ENCODE results near the gene MRPL49.

DNA sequence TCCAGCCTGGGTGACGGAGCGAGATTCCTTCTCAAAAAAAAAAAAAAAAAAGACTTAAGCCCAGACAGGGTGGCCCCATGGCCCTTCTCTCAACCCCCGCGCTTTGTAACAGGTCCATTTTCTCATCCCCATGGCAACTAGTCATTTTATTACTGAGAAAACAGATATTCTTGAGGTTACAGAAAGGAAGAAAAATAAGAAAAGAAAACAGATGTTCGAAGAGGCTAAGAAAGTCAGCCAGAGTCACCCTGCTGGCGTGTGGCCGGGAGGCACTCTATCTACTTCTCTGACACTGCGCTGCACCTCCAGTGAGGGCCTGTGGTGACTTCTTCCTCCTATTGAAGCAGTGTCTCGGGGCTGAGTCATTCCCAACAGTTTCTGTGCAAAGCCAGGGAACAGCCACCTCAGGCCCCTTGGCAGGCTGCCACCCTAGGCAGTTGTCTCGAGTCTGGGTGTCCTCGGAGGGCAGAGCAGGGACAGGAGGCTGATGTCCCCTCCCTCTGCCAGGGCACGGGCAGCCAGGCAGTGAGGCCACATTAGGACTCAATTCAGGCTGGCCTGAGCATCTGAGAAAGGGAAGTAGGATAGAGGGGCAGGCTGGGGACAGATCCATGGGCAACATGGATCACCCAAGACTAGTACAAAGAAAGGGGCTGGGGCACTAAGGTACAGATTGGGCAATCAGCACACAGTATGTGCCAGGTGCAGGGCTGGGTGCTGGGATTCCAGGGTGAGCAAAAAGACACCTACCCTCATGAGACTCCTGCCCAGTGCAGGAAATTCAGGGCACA, 28.6 kb downstream of the MRPL49 start:
- TF ChIP-seq, protein P1, sequence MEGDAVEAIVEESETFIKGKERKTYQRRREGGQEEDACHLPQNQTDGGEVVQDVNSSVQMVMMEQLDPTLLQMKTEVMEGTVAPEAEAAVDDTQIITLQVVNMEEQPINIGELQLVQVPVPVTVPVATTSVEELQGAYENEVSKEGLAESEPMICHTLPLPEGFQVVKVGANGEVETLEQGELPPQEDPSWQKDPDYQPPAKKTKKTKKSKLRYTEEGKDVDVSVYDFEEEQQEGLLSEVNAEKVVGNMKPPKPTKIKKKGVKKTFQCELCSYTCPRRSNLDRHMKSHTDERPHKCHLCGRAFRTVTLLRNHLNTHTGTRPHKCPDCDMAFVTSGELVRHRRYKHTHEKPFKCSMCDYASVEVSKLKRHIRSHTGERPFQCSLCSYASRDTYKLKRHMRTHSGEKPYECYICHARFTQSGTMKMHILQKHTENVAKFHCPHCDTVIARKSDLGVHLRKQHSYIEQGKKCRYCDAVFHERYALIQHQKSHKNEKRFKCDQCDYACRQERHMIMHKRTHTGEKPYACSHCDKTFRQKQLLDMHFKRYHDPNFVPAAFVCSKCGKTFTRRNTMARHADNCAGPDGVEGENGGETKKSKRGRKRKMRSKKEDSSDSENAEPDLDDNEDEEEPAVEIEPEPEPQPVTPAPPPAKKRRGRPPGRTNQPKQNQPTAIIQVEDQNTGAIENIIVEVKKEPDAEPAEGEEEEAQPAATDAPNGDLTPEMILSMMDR (conservative IDR thresholded peaks at IDR 0.05) = no peak
- TF ChIP-seq ZFX (IDR thresholded peaks at IDR 0.05) = no peak
